HS-5 (cell line): ENCODE data around the gene KIF26B.

Experiments used
- DNase-seq: peaks from one replicate; pipeline ENCODE4 v3.0.0-alpha.2; 2012; ENCODE audit warnings: low read depth

Gene KIF26B

DNA sequence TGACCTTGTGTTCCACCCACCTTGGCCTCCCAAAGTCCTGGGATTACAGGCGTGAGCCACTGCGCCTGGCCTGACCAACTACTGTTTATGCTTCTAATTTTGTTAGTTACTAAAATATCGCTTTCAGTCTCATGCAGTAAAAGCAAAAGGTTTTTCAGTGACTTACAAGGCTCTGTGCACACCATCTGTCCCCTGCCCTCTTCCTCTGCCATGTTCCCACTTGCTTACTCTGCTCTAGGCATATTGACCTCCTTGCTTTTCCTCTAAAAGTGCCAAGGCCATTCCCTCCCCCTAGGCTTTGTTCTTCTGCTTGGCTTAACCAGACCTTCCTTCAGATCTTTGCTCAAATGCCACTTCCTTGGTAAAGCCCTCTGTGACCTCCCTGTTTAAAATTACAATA, 276.9 kb downstream of the KIF26B start:
- no peak for DNase-seq

DNA sequence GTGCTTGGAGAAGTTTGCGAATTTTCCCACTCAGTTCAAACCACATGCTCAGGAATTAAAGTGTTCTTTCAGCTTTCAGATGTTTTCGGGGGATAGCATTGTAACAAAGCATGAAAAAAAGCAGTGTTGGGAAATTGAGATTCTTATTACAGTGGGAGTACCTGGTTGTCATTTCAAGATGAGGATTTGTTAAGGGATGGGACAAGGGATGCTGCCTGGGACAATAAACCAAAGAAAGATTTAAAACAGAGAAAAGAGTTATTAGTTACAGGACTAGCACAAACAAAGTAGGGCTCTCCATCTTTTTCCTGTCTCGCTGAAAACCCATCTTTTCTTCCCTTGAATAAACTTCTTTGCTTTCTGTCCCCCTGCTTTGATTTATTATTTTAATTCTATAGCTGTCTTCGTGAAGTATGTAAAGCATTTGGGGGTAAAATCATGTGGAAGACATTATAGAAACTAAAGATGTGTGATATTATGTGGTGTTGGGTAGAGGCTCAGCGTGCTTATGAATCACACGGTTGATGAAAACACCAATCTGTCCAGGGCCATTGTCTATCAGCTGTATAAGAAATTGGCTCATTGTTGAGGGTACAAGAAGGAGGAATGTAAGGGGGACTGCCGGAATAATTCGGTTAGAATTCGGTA, 277.6 kb downstream of the KIF26B start:
- DNase-seq: no peak

DNA sequence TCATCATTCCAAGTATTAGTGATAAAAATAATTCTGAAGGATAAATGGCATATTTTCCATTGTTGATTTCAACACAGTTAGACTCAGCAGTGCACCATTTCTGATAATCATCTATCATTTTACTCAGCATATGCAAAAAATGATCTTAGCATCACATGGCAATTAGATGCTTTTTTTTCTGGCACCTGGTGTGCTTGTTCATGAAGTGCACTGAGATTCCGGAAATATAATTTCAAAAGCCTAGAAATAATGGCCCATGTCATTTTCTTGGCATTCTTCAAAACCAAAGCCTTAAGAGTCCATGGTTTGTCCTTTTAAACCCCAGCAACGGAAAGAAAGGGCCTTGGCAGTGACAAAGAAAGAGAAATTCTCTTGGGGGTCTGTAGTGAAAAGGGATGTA, 278.8 kb downstream of the KIF26B start:
- no peak for DNase-seq

DNA sequence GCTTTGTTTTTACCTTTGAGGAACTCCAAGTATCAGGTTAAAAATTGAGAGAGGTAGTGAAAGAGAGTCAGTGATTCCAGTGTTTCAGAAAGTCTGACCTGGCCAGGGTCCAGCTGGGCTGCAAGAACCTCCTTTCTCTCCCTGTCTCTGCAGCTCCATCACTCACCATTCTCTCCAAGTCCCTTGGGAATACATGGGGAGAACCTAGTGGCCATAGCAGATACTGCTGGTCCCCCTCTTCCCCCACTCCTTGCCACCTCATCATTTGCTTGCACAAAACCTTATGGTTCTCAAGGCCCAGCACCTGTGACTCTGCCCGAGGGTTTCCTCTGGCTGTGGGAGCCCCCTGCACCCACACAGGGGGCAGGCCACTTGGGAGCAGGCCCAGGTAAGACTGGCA, 279.5 kb downstream of the KIF26B start:
- no peak for DNase-seq

DNA sequence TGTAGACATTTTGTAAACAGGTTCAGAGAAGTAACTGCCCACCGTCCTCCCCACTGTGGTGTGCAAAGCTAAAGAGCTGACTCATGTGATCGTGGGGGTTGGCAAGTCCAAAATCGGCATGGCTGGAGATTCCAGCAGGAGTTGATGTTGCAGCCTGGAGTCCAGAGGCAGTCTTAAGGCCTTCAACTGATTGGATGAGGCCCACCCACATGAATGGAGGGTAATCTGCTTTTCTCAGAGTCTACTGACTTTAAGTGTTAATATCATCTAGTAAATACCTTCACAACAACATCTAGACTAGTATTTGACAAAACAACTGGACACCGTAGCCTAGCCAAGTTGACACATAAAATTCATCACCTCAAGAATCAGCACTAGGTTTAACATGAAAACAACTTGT, 281.6 kb downstream of the KIF26B start:
- no peak for DNase-seq

DNA sequence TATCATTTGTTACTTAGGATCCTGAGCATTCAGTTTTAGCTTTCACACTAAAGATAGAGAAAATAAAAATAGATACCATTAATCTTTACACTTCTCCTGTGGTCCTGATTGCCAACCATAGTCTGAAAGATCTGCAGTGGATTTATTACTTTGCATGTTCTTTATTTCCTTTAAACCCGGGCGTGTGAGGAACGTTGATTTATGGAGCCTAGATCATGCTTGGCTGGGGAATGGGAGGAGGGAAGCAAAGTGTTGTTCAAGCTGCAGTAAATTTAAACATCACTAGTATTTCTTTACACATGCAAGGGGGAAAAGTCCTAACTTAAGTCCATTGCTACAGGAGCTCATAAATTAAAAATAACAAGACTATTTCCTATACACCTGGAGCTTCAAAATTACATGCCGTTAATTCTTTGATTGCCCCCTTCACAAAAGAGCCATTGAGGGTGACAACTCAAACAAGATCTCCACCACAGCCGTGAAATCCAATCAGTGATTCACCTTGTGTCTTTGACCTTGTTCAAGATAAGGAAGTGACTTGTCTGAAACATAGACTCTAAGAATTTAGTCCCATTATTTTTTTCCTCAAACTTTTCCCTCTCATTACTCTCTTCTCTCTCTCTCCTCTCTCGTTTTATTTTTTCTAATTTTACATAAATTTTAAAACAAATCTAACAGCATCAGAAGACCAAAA, 282.7 kb downstream of the KIF26B start:
- DNase-seq: no peak

DNA sequence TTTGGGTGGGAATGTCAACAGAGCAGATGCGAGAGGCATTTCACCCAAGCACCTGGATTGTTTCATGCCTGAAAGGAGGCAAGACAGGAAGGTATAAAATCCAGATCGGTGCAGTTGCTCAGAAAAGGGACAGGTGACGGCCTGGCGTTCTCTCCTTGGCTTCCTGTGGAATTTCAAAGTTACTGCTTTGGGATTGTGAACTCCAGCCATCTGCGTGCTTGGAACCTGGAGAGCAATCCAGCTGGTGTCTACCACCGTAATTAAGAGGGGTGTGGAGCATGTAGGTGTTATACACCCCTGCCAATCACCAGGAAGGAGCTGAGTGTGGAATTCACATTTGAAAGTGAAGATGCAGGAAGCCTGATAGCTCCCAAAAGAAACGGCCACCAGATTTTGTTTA, 286.1 kb downstream of the KIF26B start:
- DNase-seq: no peak

DNA sequence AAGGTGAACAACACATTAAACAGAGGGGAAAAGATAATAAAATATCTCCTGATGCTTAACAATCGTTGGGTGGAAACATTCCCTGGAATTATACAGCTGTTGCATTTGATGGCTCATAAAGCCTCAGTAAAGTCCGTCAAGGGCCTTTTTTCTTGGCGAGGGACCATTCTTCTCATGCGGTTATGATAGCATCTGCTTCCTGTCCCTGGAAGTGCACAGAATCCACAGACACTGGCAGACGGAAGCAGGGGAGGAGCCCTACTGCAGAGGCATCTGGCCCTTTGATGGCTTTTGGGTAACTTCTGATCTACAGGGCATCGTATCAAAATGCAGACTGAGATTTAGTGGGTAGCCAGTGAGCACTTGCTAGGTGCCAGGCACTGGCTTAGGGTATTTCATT, 286.9 kb downstream of the KIF26B start:
- no peak for DNase-seq

DNA sequence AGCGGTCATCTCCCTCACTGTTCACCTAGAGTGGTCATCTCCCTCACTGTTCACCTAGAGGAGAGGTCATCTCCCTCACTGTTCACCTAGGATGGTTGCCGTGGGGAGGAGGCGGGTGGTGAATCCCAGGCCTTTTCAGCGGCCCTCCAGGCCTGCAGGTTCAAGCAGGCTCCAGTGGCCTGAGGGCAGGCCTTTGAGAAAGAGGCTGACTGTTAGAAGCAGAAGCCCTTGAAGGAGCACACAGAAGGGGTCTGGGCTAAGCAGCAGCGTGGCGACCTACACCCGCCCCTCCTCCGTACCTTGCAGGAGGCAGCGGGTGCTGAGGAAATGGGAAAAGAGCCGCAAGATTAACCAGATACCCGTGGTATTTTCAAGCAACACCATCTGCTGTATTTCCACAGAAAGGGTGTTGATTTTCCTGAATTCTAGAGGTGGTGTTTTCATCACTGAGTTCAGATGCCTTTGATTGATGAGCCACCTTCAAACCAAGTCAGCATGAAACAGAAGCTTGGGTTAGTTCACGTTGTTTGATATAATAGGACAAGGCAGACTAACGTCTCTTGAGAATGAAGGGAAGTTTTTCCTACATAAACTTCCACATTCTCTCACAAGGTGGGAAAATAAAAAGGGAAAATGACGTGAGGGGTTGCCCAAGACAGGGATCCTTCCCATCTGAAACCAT, 289.5 kb downstream of the KIF26B start:
- DNase-seq: no peak

DNA sequence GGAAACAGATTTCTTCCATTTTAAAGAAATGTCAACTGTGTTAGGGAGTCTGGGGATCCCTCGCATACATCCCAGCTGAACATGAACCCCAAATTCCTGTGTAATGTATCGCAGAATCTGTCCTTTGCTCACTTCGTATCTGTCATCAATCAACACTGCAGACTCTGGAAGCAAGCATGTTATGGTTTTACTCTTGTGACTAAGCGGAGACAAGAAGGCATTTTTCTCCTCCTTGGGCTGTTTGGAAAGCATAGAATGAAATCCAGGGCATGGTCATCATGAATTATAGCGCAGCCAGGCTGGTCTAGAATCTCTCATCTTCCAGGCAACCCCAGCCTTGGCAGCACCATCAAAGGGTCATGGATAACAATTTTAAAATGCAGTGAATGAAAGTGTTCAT, 290.2 kb downstream of the KIF26B start:
- DNase-seq: no peak

DNA sequence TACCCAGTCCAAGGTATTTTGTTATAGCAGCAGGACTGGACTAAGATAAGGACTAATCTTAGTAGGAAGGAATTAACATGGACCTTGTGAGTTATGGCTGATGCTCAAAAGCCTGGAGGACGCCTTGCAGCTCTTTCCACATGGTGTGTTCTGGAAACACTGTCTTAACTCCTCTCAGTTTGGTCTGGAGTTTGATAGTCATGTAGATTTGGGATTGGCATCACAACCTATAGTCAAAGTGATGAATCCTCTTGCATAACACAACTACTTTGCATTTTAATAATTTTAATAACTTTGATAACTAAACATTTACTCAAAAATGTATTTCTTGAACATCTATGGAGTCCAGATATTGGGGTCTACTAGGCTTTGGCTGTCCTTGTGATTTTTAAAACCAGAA, 293.7 kb downstream of the KIF26B start:
- DNase-seq: no peak

DNA sequence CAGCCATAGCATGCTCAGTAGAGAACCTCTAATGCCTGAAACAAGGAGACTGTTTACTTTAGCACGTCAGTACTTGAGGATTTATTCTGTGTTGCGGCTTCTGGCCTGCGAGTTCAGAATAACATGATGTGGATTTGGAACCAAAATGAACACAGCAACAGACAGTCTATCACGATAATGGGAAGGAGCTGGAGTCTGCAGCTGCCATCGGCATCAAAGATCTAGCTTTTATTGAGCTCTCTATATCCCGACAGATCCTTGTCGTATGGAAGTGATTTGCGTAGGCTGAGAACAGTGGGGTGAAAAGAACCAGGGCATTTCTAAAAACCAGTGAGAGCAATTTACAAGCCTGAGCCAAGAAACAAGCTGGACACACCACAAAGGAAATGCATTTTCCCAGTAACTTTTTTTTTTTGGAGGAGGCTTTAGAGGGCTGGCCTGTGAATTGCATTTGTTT, 294.2 kb downstream of the KIF26B start:
- DNase-seq: no peak

DNA sequence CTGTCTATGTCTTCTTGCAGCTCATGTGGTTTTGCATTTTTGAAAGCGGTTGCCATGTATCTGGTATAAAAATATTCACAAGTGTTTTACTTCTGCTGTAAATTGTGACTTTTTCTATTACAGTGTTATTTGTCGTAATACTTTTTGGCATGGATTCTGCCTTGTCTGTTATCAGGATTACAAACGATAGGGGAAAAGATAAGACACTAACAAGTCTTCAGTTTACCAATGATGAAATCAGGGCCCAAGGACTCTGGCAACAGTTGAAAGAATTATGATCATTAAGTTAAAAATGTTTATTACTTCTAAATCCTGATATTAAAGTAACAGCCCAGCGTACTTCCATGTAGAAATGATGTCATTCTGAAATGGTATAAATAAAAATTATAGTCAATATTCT, 298.8 kb downstream of the KIF26B start:
- DNase-seq: no peak

DNA sequence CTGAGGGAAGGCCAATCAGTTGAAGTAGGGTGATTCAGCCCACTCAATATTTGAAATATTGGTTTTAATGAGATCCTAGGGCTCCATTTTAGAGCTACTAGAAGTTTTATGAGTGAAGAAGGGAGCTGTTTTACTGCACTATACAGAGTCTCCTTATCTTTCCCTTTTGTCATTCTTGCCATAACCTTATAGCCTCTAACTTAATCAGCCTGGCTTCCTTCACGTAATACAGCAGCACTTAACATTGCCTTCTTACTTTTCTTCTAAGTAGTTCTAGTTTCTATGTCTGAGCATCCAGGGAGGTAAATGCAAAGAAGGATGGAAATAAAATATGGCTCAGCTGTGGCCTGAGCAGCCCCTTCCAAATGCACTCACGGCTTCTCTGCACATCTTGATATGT, 299.3 kb downstream of the KIF26B start:
- no peak for DNase-seq

DNA sequence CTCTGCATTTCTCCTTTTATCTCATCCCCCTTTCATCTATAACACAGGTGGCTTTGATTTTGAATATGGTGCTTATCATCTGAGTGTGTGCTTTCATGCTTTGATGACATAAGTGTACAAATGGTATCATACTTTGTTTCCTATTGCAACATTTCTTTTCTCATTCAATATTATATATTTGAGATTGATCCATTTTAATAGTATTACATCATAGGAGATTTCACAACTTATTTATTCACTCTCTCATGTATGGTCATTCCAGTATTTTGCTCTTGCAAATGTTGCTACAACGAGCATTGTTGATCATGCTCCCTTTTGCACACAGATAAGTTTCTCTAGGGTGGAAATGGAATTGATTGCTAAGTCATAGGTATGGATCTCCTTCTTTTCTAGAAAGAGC, 302.8 kb downstream of the KIF26B start:
- DNase-seq: no peak

DNA sequence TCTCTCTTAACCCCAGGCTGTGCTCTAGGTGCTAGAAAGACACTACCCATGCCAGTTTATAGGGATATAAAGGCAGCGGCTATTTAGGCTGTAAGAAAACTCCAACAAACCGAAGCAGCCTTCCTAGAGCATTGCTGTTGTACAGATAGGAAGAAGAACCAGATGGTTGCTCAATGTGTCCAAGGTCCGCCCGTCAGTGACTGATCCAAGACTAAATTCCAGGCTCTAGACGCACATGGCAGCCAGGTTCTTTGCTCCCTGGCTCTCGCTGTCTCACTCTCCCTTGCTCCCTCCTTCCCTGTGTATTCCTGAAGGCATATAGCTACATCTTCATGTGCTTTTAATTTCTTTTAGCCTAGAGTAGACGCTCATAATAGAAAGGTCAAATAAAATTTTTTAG, 303.4 kb downstream of the KIF26B start:
- DNase-seq: no peak

DNA sequence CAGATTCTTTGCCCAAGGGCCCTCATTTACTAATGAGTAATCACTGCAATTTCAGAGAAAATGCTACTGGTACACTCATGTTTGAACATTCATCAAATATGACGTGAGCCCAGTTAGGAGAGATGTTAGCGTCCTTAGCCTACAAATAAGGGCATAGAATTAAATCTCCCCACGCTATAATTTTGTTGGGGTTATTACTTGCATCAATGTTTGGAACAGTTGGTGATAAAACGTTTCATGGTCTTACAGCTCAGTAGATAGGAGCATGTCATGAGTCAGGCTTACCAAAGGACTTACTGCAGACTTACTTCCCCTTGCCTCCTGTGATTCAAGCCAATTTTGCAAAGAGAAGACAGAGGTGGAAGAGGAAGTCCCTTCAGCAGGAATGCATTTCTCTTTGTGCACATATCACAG, 304.0 kb downstream of the KIF26B start:
- no peak for DNase-seq

DNA sequence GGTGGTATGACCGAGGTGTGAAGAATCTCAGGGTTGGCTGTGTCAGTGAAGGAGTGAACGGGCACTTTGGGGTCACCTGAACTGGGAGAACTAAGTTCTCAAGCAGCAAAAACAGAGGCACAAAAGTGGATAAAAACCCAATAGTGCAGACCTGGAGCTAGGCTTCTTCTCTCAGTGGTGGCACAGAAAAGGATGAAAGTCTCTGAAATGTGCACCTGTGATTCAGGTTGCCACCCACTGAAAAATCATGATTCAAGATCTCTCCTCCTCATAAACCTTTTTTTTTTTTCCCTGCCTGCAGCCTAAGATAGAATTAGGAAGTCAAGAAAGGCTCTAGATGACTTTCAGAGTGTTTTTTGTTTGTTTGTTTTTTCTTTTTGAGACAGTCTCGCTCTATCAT, 304.8 kb downstream of the KIF26B start:
- DNase-seq: no peak

DNA sequence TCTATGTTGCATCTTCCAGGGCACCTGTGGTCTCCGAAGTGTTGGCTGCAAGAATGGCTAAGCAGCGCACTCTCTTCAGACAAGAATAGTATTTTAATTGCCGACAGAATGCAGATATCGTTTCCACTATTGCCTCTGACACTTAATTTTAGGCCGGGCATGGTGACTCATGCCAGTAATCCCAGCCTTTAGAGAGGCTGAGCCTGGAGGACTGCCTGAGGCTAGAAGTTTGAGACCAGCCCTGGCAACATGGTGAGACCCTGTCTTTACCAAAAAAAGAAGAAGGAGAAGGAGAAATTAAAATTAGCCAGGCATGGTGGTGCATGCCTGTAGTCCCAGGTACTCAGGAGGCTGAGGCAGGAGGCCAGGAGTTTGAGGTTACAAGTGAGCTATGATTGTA, 306.9 kb downstream of the KIF26B start:
- no peak for DNase-seq

DNA sequence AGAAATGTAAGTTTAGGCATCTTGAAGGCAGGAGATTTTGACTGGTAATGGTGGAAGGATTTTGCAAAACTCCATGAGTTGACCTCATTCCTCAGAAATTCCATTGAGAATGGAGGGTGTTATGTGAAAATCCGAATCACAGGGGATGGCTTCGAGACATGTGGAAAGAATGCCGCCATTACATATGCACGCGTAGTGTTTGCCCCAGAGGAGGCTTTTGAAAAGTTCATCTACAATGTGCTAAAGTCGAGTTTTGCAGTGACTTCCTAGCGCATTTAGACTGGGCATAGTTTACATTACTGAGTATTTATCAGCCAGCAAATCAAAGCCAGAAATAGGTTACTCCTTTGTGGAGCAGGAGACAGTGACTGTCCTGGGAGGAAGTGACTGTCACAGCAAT, 307.4 kb downstream of the KIF26B start:
- DNase-seq: no peak

DNA sequence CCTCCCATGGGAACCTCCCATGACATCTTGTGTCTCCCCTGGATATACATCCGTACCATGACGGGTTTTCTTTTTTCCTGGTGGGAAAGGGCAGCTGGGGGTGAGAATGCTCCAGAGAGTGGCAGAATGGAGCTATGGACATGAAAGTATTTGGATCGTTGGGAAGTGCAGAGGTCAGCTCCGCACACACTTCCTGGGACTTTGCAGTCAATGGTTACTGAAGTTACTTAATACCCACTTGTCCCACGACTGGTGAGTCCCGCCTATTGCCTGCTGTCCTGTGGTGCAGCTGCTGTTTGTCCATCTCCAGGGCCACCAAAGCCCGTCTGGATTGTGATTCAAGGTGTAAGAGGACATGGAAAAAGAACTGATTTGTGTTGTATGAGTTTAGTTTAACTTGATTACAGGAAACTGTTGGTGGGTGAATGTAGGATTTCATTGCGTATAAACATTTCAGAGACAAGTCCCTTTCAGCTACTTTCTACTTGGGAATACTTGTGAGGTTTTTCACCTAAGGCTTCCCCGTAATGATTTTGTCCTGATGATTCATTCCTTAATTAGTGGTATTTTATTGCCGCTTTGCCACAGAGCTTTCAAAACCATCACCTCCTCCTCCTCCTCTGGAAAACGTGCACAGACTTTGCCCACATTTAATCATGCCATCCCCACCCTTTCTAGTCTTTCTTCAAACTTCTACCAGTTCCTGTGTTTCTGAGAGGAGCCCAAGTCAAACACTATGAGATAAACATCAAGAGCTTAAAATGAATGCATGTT, 308.8 kb downstream of the KIF26B start:
- DNase-seq: no peak

DNA sequence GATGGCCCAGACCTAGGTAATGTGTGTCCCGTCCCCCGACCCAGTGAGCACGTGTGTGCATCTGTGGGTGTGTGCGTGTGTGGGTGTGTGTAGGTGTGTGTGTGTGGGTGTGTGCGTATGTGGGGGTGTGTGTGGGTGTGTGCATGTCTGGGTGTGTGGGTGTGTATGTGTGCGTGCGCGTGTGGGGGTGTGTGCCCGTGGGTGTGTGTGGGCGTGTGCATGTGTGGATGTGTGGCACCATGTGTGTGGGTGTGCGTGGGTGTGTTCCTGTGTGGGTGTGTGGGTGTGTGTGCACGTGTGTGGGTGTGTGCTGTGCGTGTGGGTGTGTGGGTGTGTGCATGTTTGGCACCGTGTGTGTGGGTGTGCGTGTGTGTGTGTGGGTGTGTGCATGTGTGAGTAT, 309.5 kb downstream of the KIF26B start:
- no peak for DNase-seq

DNA sequence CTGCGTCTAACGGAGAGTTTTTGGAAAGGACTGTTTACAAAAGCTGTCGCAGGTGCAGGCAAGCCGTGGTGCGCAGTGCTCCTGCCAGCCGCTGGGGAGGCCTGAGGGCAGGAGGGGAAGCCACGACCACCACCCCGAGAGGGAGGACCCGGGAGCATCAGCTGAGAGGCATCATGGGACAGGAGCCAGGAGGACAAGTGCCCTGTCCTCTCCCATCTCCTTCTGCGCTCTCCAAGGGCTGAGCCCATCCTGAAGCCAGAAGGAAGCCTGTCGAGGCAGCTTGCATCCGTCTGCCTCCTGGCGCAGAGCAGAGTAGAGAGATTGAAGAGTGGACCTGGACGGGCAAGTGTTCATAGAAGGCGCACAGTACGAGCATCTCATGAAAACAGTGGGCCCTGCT, 310.9 kb downstream of the KIF26B start:
- DNase-seq: no peak
